ENCODE measurements around the gene RAI14. TPM values are rescaled to one million over a fixed set of nuclear protein-coding genes. Genes with fewer than 3 reads are reported as not detected.

The RAI14 gene
- total RNA-seq, 1 experiment from 2014 or later, result 23.6 TPM

DNA sequence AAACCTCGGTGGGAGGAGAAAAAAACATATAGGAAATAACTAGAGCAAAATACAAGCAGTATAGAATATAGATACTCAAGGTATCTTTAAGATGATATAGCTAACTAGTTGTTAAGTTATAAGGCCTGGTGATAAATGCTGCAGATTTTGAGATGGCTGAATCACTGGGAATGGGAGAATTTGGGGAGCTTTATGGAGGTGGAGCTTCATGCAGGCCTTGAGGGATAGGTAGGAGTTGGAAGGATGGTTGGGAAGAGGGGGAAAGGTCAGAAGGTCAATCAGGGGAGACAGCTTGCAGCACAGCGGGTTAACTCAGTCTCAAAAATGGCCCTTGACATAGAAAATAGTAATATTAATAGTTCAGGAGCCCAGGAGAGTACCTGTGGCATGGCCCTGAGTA lies 34.8 kb downstream of the RAI14 start:
- Histone ChIP-seq H3K4me1 (ENCODE audit: insufficient read depth, low read length, poor library complexity, severe bottlenecking) (peaks cover 5% of the 10 kb centered on the region), H3K36me3 (ENCODE audit: insufficient read depth, low read length, poor library complexity, severe bottlenecking) (no peaks in the 10 kb centered on the region), H3K4me3 (ENCODE audit: low read depth, low read length, poor library complexity, severe bottlenecking) (no peak overlapping the region), H3K27me3 (replicated peaks; ENCODE audit: insufficient read depth, low read depth, low read length, poor library complexity) (no peaks in the 10 kb centered on the region), H3K9me3 (ENCODE audit: low read depth, low read length, poor library complexity, severe bottlenecking) (no peaks in the 10 kb centered on the region), H3K27ac (ENCODE audit: low read depth, low read length, poor library complexity, severe bottlenecking) (no peak overlapping the region)
- no peak for DNase-seq (ENCODE audit: low spot score)
- TF ChIP-seq, protein P1, sequence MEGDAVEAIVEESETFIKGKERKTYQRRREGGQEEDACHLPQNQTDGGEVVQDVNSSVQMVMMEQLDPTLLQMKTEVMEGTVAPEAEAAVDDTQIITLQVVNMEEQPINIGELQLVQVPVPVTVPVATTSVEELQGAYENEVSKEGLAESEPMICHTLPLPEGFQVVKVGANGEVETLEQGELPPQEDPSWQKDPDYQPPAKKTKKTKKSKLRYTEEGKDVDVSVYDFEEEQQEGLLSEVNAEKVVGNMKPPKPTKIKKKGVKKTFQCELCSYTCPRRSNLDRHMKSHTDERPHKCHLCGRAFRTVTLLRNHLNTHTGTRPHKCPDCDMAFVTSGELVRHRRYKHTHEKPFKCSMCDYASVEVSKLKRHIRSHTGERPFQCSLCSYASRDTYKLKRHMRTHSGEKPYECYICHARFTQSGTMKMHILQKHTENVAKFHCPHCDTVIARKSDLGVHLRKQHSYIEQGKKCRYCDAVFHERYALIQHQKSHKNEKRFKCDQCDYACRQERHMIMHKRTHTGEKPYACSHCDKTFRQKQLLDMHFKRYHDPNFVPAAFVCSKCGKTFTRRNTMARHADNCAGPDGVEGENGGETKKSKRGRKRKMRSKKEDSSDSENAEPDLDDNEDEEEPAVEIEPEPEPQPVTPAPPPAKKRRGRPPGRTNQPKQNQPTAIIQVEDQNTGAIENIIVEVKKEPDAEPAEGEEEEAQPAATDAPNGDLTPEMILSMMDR (conservative IDR thresholded peaks at IDR 0.05; ENCODE audit: low read depth, low read length), result no peak
- no peak for TF ChIP-seq EZH2 (IDR thresholded peaks at IDR 0.05; ENCODE audit: borderline replicate concordance, low read depth, low read length, poor library complexity, severe bottlenecking)
- no TSS peak for BruUV-seq (replicated peaks)
- CTCF ChIA-PET, result no interaction called here
- POLR2A ChIA-PET (ENCODE audit: low non-redundant PET), result no interaction called here
- intact Hi-C loops (cut with micrococcal nuclease; ENCODE audit: unreplicated experiment), result no loop called here

DNA sequence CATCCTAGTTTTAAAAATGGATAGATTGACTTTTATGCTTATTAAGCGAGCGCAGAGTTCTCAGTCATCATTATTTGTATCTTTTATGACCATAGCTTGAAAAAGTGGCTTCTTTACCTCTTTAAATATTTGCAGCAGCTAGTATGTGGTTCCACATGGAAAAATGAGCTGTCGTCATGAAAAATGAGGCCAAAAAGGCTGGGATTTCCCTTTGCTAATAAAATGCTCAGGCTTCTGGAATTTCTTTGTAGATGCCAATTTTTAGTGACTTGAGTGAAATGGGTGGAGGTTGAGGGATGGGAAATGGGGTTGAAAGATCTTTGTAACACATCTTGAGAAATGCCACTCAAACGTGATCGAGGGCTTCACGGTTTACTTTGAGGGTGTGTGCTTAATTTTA lies 35.2 kb downstream of the RAI14 start:
- ChIA-PET CTCF (no interaction called here), POLR2A (ENCODE audit: low non-redundant PET) (no interaction called here)
- Histone ChIP-seq H3K4me3 (ENCODE audit: low read depth, low read length, poor library complexity, severe bottlenecking) (no peak overlapping the region), H3K9me3 (ENCODE audit: low read depth, low read length, poor library complexity, severe bottlenecking) (no peaks in the 10 kb centered on the region), H3K27ac (ENCODE audit: low read depth, low read length, poor library complexity, severe bottlenecking) (no peak overlapping the region), H3K27me3 (replicated peaks; ENCODE audit: insufficient read depth, low read depth, low read length, poor library complexity) (no peaks in the 10 kb centered on the region), H3K36me3 (ENCODE audit: insufficient read depth, low read length, poor library complexity, severe bottlenecking) (no peaks in the 10 kb centered on the region), H3K4me1 (ENCODE audit: insufficient read depth, low read length, poor library complexity, severe bottlenecking) (peaks cover 3% of the 10 kb centered on the region)
- no peak for DNase-seq (ENCODE audit: low spot score)
- BruUV-seq (replicated peaks), result no TSS peak
- TF ChIP-seq, protein P1 (conservative IDR thresholded peaks at IDR 0.05; ENCODE audit: low read depth, low read length), result no peak
- TF ChIP-seq EZH2 (IDR thresholded peaks at IDR 0.05; ENCODE audit: borderline replicate concordance, low read depth, low read length, poor library complexity, severe bottlenecking), result no peak
- intact Hi-C loops (cut with micrococcal nuclease; ENCODE audit: unreplicated experiment), result no loop called here

DNA sequence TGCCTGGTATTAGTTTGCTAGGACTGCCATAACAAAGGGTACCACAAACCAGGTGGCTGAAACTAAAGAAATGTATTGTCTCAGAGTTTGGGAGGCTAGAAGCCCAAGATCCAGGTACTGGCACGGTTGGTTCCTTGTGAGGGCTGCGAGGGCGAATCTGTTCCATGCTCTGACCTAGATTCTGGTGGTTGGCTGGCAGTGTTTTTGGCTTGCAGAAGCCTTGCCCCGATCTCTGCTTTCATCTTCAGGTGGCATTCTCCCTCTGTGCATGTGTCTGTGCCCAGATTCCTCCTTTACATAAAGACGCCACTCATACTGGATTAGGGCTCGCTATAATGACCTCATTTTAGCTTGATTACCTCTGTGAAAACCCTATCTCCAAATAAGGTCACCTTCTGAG lies 36.7 kb downstream of the RAI14 start:
- intact Hi-C loops (cut with micrococcal nuclease; ENCODE audit: unreplicated experiment), result no loop called here
- Histone ChIP-seq H3K27me3 (replicated peaks; ENCODE audit: insufficient read depth, low read depth, low read length, poor library complexity) (no peaks in the 10 kb centered on the region), H3K9me3 (ENCODE audit: low read depth, low read length, poor library complexity, severe bottlenecking) (no peaks in the 10 kb centered on the region), H3K4me1 (ENCODE audit: insufficient read depth, low read length, poor library complexity, severe bottlenecking) (no peaks in the 10 kb centered on the region), H3K4me3 (ENCODE audit: low read depth, low read length, poor library complexity, severe bottlenecking) (no peak overlapping the region), H3K36me3 (ENCODE audit: insufficient read depth, low read length, poor library complexity, severe bottlenecking) (no peaks in the 10 kb centered on the region), H3K27ac (ENCODE audit: low read depth, low read length, poor library complexity, severe bottlenecking) (no peak overlapping the region)
- BruUV-seq (replicated peaks), result no TSS peak
- CTCF ChIA-PET, result no interaction called here
- POLR2A ChIA-PET (ENCODE audit: low non-redundant PET), result no interaction called here
- no peak for TF ChIP-seq EZH2 (IDR thresholded peaks at IDR 0.05; ENCODE audit: borderline replicate concordance, low read depth, low read length, poor library complexity, severe bottlenecking)
- TF ChIP-seq, protein P1 (conservative IDR thresholded peaks at IDR 0.05; ENCODE audit: low read depth, low read length), result no peak
- no peak for DNase-seq (ENCODE audit: low spot score)

All from A673 (cell line).